GM23338 (cell line): ENCODE measurements around the gene PTPN22.

Experiments
- CREB1 ChIP-seq: fragments of 250-450 bp; sonication (Bioruptor Pico); IDR thresholded peaks from 2 replicates; pipeline ENCODE4 v1.5.0; 2020; ENCODE audit warnings: low read depth, mild to moderate bottlenecking, moderate library complexity
- CTCF ChIP-seq, 2 experiments: fragments of 200-600 bp in 1 of 2; sonication (generic) in 1 of 2; conservative IDR thresholded peaks; 2 replicates each; pipeline versions ENCODE4 v1.5.1 to v1.6.1; 2016 to 2017; ENCODE audit warnings: antibody characterized with exemption in 2 of 2, low read depth in 2 of 2, mild to moderate bottlenecking in 2 of 2, moderate library complexity in 1 of 2
- ETS1 ChIP-seq: IDR thresholded peaks from 2 replicates; pipeline ENCODE4 v1.6.1; 2016; ENCODE audit warnings: antibody characterized with exemption
- EZH2 ChIP-seq: fragments of 200-600 bp; sonication (generic); IDR thresholded peaks from one replicate; pipeline ENCODE4 v1.8.0; 2017; ENCODE audit warnings: antibody characterized with exemption, mild to moderate bottlenecking, low read depth; ENCODE audit not compliant: unreplicated experiment
- EZH2phosphoT487 ChIP-seq: fragments of 200-600 bp; sonication (generic); IDR thresholded peaks from one replicate; pipeline ENCODE4 v1.8.1; 2018; ENCODE audit warnings: antibody characterized with exemption; ENCODE audit not compliant: unreplicated experiment
- JUNB ChIP-seq: IDR thresholded peaks from one replicate; pipeline ENCODE4 v1.6.1; 2016; ENCODE audit warnings: antibody characterized with exemption; ENCODE audit not compliant: unreplicated experiment
- NANOG ChIP-seq: IDR thresholded peaks from 2 replicates; pipeline ENCODE4 v1.6.1; 2016; ENCODE audit warnings: antibody characterized with exemption, borderline replicate concordance
- POLR2AphosphoS5 ChIP-seq: IDR thresholded peaks from 2 replicates; pipeline ENCODE4 v1.6.1; 2016; ENCODE audit warnings: antibody characterized with exemption, low read depth
- REST ChIP-seq: IDR thresholded peaks from one replicate; pipeline ENCODE4 v1.6.1; 2018; ENCODE audit warnings: antibody characterized with exemption; ENCODE audit not compliant: unreplicated experiment
- STAT1 ChIP-seq: IDR thresholded peaks from one replicate; pipeline ENCODE4 v1.6.1; 2016; ENCODE audit warnings: antibody characterized with exemption; ENCODE audit not compliant: unreplicated experiment
- ZNF114 ChIP-seq: fragments of 250-450 bp; sonication (Bioruptor Pico); IDR thresholded peaks from 2 replicates; pipeline ENCODE4 v1.5.0; 2020; ENCODE audit warnings: mild to moderate bottlenecking, moderate library complexity
- ZNF331 ChIP-seq: fragments of 250-450 bp; sonication (Bioruptor Pico); IDR thresholded peaks from 2 replicates; pipeline ENCODE4 v1.5.0; 2020; ENCODE audit warnings: low read depth, mild to moderate bottlenecking, moderate library complexity

- no peak for TF ChIP-seq CTCF (conservative IDR thresholded peaks at IDR 0.05; ENCODE audit: low read depth in 2 of 2)
- no peak for TF ChIP-seq JUNB
- TF ChIP-seq POLR2AphosphoS5 = no peak
- no peak for TF ChIP-seq EZH2
- TF ChIP-seq EZH2phosphoT487 = no peak
- TF ChIP-seq CREB1 (CRISPR knock-in tag) = no peak
- TF ChIP-seq REST = no peak
- TF ChIP-seq NANOG = no peak
- no peak for TF ChIP-seq ETS1
- TF ChIP-seq STAT1 = no peak
- TF ChIP-seq ZNF114 (CRISPR knock-in tag) = no peak
- no peak for TF ChIP-seq ZNF331
These were observed 62.9 kb downstream of the PTPN22 start for GRCh38 chr1:113808450-113809195.
